Aorta (tissue), 5 donors: Measurements from ENCODE around the gene MPZL3. TPM values are rescaled to one million over a fixed set of nuclear protein-coding genes. Genes with fewer than 3 reads are reported as not detected.

Source experiments
- ATAC-seq: fragments of 200-7000 bp; cut with Tn5 transposase; one replicate; pipeline ENCODE4 v1.9.1; 2022; ENCODE audit warnings: moderate library complexity; ENCODE audit not compliant: low FRiP score
- DNase-seq, 2 donors: peaks; one replicate each; pipeline ENCODE4 v3.0.0-alpha.2; 2020
- H3K27ac ChIP-seq, 2 donors: one replicate each; pipeline ENCODE4 v1.5.1; 2013; ENCODE audit warnings: low read length in 2 of 2, mild to moderate bottlenecking in 2 of 2, moderate library complexity in 2 of 2, control low read depth in 1 of 2, inconsistent platforms in 1 of 2, low read depth in 1 of 2
- H3K27me3 ChIP-seq, 2 donors: one replicate each; pipeline ENCODE4 v1.6.1; 2013; ENCODE audit warnings: control low read depth in 1 of 2, low read length in 1 of 2, mild to moderate bottlenecking in 1 of 2, moderate library complexity in 1 of 2; ENCODE audit not compliant: insufficient read depth in 2 of 2, control insufficient read depth in 1 of 2
- H3K36me3 ChIP-seq, 2 donors: one replicate each; pipeline ENCODE4 v1.6.1; 2013; ENCODE audit warnings: control low read depth in 1 of 2, low read length in 1 of 2, mild to moderate bottlenecking in 1 of 2; ENCODE audit not compliant: insufficient read depth in 2 of 2, control insufficient read depth in 1 of 2
- H3K4me1 ChIP-seq, 2 donors: one replicate each; pipeline ENCODE4 v1.6.1; 2013; ENCODE audit warnings: low read length in 2 of 2, control low read depth in 1 of 2, mild to moderate bottlenecking in 1 of 2, moderate library complexity in 1 of 2; ENCODE audit not compliant: insufficient read depth in 2 of 2, control insufficient read depth in 1 of 2
- H3K4me3 ChIP-seq, 2 donors: one replicate each; pipeline ENCODE4 v1.5.1; 2013; ENCODE audit warnings: low read length in 2 of 2, control low read depth in 1 of 2, mild to moderate bottlenecking in 1 of 2
- H3K9me3 ChIP-seq: one replicate; pipeline ENCODE4 v1.6.1; 2013; ENCODE audit warnings: mild to moderate bottlenecking, low read length; ENCODE audit not compliant: control insufficient read depth
- whole genome bisulfite sequencing, 2 donors: extraction: QIAGEN DNeasy Blood & Tissue Kit; methylation state at CpG; one replicate each; pipeline ENCODE4 v1.1.7; 2013; 5-methylcytosine and 5-hydroxymethylcytosine counted together
- intact Hi-C, 2 donors: fragments of 100-400 bp; cut with DNase I; formaldehyde crosslinking; loops; one replicate each; pipeline versions ENCODE4 v1.14.2 to v1.15.0; 2022
- polyA plus RNA-seq, 2 donors: library from polyadenylated mRNA; stranded (reverse); fragments of 200-250 nt; gene quantifications; one replicate each; pipeline ENCODE4 v1.2.3, GENCODE V29; 2013
- total RNA-seq, 2 donors: library from RNA; stranded (reverse); fragmentation: NEBNext Ultra II Directional; extraction: Animal tissue kit (Norgen Biotek cat#: 25700); gene quantifications; one replicate each; pipeline ENCODE4 v1.2.1, GENCODE V29; 2021
- donor health status: healthy with polysubstance abuse.
- donor health status: Bipolar disorder and iron deficiency.
- donor health status: DM: no; HTN: no; CAD: no.
- donor health status: DM: no; HTN: no; CAD: no.
- donor health status: DM: yes; HTN: yes; CAD: no.

MPZL3 gene
- total and polyA plus RNA-seq, 4 donors: 0.33 to 2.7 (median 1.00) TPM

GRCh38 chr11:118223570-118223969 lies 28.6 kb downstream of the MPZL3 start:
- Histone ChIP-seq H3K4me1 (no peaks in the 10 kb centered on the region), H3K4me3 (no peak overlapping the region)

GRCh38 chr11:118222437-118222836 lies 29.7 kb downstream of the MPZL3 start:
- no peak overlapping the region for H3K27ac ChIP-seq
- H3K4me3 ChIP-seq: no peak overlapping the region
- no peaks in the 10 kb centered on the region for H3K4me1 ChIP-seq
- 54 to 72% methylated on average over 4 of the region's 4 CpGs for WGBS, 2 donors
- H3K9me3 ChIP-seq: no peaks in the 10 kb centered on the region
- no peaks in the 10 kb centered on the region for H3K36me3 ChIP-seq
- DNase-seq (no peak), ATAC-seq (no peak)
- H3K27me3 ChIP-seq: no peaks in the 10 kb centered on the region
- intact Hi-C loops: no loop called here

More at GRCh38 chr11:118223570-118223969, 28.6 kb downstream of the MPZL3 start:
- 77 to 81% methylated on average over 2 of the region's 2 CpGs for WGBS, 2 donors
- DNase-seq (no peak), ATAC-seq (no peak)
- H3K9me3 ChIP-seq: no peaks in the 10 kb centered on the region
- H3K27me3 ChIP-seq: peaks cover 0 to 2% of the 10 kb centered on the region in 2 donors
- no peak overlapping the region for H3K27ac ChIP-seq
- H3K36me3 ChIP-seq: no peaks in the 10 kb centered on the region
- intact Hi-C loops: no loop called here

GRCh38 chr11:118221419-118221818 lies 30.7 kb downstream of the MPZL3 start:
- intact Hi-C loops: no loop called here
- Histone ChIP-seq H3K4me1 (no peaks in the 10 kb centered on the region), H3K27ac (no peak overlapping the region), H3K27me3 (no peaks in the 10 kb centered on the region), H3K36me3 (no peaks in the 10 kb centered on the region), H3K4me3 (no peak overlapping the region), H3K9me3 (no peaks in the 10 kb centered on the region)
- DNase-seq (no peak), ATAC-seq (no peak)
- WGBS, 2 donors: 60 to 67% methylated on average over 5 of the region's 5 CpGs

GRCh38 chr11:118219732-118220131 lies 32.4 kb downstream of the MPZL3 start:
- intact Hi-C loops: no loop called here
- no peak for ATAC-seq
- no peaks in the 10 kb centered on the region for H3K9me3 ChIP-seq
- 75 to 93% methylated on average over 1 of the region's 1 CpG for WGBS, 2 donors
- no peaks in the 10 kb centered on the region for H3K36me3 ChIP-seq
- no peaks in the 10 kb centered on the region for H3K27me3 ChIP-seq
- H3K4me3 ChIP-seq: no peak overlapping the region
- H3K4me1 ChIP-seq: no peaks in the 10 kb centered on the region
- no peak for DNase-seq
- H3K27ac ChIP-seq: no peak overlapping the region

GRCh38 chr11:118219244-118219643 lies 32.9 kb downstream of the MPZL3 start:
- no peak overlapping the region for H3K4me3 ChIP-seq
- no peaks in the 10 kb centered on the region for H3K36me3 ChIP-seq
- no peaks in the 10 kb centered on the region for H3K9me3 ChIP-seq
- no peak overlapping the region for H3K27ac ChIP-seq
- no peaks in the 10 kb centered on the region for H3K27me3 ChIP-seq
- DNase-seq: no peak
- intact Hi-C loops: no loop called here
- ATAC-seq: no peak
- H3K4me1 ChIP-seq: no peaks in the 10 kb centered on the region

GRCh38 chr11:118217575-118217974 lies 34.6 kb downstream of the MPZL3 start:
- no peaks in the 10 kb centered on the region for H3K36me3 ChIP-seq
- no peak for ATAC-seq
- no peaks in the 10 kb centered on the region for H3K27me3 ChIP-seq
- no peak overlapping the region for H3K27ac ChIP-seq
- intact Hi-C loops: no loop called here
- H3K4me1 ChIP-seq: no peaks in the 10 kb centered on the region
- H3K4me3 ChIP-seq: no peak overlapping the region
- peaks cover 2% of the 10 kb centered on the region for H3K9me3 ChIP-seq
- WGBS, 2 donors: 87 to 90% methylated on average over 3 of the region's 3 CpGs
- DNase-seq: no peak

GRCh38 chr11:118216621-118217481 lies 35.3 kb downstream of the MPZL3 start:
- 67 to 69% methylated on average over 11 of the region's 11 CpGs for WGBS, 2 donors
- H3K4me3 ChIP-seq: no peak overlapping the region
- no peak for DNase-seq
- no peak for ATAC-seq
- peaks cover 2% of the 10 kb centered on the region for H3K9me3 ChIP-seq
- no peaks in the 10 kb centered on the region for H3K27me3 ChIP-seq
- no peak overlapping the region for H3K27ac ChIP-seq
- intact Hi-C loops: no loop called here
- H3K36me3 ChIP-seq: no peaks in the 10 kb centered on the region
- no peaks in the 10 kb centered on the region for H3K4me1 ChIP-seq

- no peak overlapping the region for H3K27ac ChIP-seq
- H3K27me3 ChIP-seq: no peaks in the 10 kb centered on the region
- no peaks in the 10 kb centered on the region for H3K36me3 ChIP-seq
- DNase-seq (no peak), ATAC-seq (no peak)
- WGBS, 2 donors: 93 to 96% methylated on average over 7 of the region's 7 CpGs
- intact Hi-C loops: no loop called here
- H3K9me3 ChIP-seq: peaks cover 2% of the 10 kb centered on the region
- no peaks in the 10 kb centered on the region for H3K4me1 ChIP-seq
- no peak overlapping the region for H3K4me3 ChIP-seq
These were observed 36.4 kb downstream of the MPZL3 start for GRCh38 chr11:118215765-118216164.

GRCh38 chr11:118215262-118215661 lies 36.9 kb downstream of the MPZL3 start:
- Histone ChIP-seq H3K4me1 (no peaks in the 10 kb centered on the region), H3K36me3 (no peaks in the 10 kb centered on the region), H3K4me3 (no peak overlapping the region), H3K27me3 (no peaks in the 10 kb centered on the region), H3K9me3 (peaks cover 2% of the 10 kb centered on the region), H3K27ac (no peak overlapping the region)
- intact Hi-C loops: no loop called here
- WGBS, 2 donors: 56 to 67% methylated on average over 3 of the region's 3 CpGs
- DNase-seq (no peak), ATAC-seq (no peak)
